KBM-7 (cell line): ENCODE measurements around the gene PLA2G2C.
"Not testable (repeated sequence)": the region's sequence is repeated elsewhere in the genome, so short reads cannot be mapped to it uniquely, and the experiment has no call there.

Source experiments
- DNase-seq: peaks from one replicate; pipeline ENCODE4 v3.0.0-alpha.2; 2015
- in situ Hi-C: fragments of 300-500 bp; cut with MboI; formaldehyde crosslinking; loops from 2 replicates; pipeline ENCODE4 v1.14.3; 2020; ENCODE audit warnings: low sequenced_read_pairs, low pct_unique_long_range_greater_than_20kb, mixed read lengths

Gene PLA2G2C, protein sequence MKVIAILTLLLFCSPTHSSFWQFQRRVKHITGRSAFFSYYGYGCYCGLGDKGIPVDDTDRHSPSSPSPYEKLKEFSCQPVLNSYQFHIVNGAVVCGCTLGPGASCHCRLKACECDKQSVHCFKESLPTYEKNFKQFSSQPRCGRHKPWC

DNA sequence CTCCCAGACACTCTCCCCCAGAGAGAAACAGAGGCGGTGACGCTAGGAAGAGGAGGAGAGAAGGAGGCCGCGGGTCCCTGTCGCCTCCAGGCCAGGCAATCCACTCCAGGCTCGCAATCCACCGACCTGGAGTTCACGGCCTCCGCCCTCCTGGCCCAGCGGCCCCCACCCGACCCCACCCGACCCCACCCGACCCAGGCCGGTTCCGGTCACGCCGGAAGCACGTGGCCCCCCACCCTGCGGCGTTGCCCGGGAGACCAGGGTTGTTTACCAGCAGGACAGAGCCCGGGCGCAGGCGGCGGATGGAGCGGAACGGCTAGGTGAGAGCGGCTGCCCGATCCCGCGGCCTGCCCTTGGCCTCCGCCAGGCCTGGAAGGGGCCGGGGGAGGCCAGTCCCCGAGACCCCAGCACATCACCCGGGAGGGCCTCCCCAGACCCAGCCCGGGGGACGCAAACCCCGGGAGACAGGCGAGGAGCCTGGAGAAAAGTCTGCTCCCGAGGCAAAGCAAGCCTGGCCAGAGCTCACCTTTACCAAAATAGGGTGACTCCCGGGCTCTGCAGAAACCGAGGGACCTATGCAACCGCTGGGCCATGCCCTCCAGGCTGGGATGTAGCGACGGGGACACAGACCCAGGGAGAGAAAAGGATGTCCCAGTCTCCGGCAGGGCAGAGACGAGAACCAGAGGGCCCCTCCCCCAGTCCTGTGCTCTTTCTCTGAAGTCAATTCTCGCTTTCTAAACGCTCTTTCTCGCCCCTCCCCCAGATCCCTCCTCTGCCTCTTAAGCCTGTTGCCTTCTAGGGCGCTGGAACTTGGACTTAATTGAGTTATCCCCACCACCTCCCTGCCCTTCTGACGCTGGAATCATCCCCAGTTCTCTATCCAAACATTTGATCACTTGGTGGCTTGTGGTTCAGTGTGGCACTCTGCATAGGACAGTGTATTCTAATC is at the start of gene PLA2G2C, which contains the start of gene UBXN10:
TSS of gene PLA2G2C (minus strand) at position 685 of the 949 bp plus-strand sequence. CDS start 9,155 bp downstream, outside the sequence.
TSS of gene UBXN10 (plus strand) at position 263 of the 949 bp plus-strand sequence. CDS start 4,466 bp downstream, outside the sequence.
- DNase-seq, result no peak
- in situ Hi-C loops, result no loop called here

DNA sequence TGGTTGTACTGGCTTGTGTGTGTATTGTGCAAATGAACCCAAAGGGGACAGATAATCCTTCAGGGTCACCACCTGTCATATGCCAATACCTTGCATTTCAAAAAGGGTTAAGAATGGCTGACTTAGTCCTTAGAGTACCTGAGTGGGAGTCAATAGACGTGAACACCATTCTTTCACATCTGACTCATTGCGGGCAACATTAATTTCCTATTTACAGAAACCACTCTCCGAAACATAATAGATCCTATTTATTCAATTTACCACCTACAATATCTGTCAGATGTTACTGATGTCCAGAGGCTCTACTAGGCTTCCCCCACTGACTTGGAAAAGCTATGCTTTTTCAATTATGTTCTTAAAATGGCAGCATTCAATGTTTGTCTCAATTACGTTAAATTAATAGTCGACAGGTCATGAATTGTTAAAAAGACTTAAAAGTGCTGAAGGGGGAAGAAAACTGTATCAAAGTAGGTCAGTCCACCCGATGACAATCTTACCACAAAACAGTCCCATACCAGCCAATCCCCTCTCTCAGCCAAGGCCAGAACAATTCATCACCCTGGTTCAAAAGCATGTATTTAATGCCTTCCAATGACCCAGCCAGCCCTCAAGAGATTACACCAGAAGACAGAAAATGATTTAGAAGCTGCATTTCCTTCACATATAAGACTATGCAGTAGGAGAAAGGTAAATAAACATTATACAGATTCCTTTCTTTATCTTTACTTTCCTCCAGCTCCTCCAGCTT is 48.6 kb upstream of the PLA2G2C start:
- no peak for DNase-seq
- in situ Hi-C loops, result no loop called here

DNA sequence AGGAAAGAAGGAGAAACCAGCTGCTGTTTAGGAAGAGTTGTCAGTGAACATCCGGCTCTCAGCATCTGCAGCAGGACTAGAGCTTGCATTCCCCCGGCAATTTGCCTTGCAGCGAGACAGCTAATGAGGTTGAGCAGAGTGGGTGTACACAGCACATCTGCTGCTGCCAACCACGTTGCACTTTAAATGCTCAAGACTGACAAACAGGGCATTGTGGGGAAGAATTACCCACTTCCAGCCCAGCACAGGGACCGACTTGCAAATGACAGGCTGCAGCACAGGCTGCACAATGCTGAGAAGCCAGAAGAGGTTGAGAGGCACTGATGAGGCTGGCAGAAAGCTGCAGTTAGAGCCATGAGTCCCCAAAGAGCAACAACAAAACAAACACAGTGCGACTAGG is 47.5 kb upstream of the PLA2G2C start:
- DNase-seq, result no peak
- in situ Hi-C loops, result no loop called here

DNA sequence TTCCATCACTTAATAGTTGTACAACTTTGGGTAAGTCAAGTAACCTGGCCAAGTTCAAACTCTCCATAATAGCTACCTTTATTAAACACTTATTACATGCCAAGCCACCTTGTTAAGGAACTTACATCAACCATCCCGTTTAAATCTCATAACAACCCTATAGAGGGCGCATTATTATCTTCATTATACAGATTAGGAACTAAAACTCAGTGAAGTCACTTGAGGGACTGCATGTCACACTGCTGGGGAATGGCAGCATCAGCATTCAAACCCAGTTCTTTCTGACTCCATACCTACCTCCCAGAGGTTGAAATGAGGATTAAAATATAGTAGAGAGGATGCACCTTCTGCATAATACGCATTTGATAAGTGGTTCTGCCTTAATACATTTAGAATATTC is 47.1 kb upstream of the PLA2G2C start:
- no peak for DNase-seq
- in situ Hi-C loops, result no loop called here

DNA sequence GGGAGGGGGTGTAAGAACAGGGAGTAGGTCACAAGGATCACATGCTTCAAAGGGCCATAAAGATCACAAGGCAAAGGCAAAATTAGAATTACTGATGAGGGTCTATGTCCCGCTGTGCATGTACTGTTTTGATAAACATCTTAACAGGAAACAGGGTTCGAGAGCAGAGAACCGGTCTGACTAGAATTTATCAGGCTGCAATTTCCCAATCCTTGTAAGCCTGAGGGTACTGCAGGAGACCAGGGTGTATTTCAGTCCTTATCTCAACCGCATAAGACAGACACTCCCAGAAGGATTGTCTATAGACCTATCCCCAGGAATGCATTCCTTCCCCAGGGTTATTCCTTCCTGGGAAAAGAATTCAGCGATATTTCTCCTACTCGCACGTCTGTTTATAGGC is 46.2 kb upstream of the PLA2G2C start:
- DNase-seq, in situ Hi-C loops: not testable (repeated sequence)

DNA sequence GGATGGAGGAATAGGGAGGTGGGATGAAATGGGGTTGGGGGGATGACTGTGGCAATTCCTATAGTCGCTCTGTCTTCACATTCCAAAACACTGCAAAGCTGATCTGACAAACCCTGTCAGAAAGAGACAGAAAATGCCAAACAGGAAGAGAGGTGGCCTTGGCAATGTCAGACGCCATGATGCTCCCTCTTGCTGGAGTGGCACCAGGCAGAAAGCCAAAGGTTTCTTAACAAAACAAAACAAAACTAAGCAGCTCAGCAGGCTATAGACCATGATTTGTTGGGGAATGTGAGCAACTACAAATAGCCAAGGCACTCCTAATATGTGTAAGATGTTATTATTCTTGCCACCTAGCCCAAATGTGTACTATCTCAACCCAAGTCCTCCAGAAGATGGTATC is 42.9 kb upstream of the PLA2G2C start:
- in situ Hi-C loops, result no loop called here
- no peak for DNase-seq

DNA sequence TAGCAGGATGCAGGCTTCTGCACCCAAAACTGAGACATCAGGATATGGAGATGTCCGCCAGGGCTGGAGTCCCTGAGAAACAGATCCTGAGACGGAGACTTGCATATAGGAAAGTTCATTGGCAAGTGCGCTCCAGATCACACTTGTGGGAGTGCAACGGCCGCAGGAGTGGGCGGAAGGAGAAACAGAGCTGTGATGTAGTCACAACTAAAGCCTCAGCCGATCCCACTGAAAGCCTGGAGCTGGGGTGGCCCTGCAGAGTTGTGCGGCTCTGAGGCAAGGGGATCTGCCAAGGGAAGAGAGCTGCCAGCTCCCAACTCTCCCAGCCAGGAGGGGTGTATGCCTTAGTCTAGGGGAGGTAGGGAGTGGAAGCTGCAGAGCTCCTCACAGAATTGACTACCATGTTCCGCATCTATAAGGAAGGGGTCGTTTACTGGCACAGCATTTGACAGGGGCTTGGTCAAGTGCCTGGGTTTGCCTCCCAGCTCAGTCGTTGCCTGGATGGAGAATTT is 42.1 kb upstream of the PLA2G2C start:
- in situ Hi-C loops, result no loop called here
- no peak for DNase-seq

DNA sequence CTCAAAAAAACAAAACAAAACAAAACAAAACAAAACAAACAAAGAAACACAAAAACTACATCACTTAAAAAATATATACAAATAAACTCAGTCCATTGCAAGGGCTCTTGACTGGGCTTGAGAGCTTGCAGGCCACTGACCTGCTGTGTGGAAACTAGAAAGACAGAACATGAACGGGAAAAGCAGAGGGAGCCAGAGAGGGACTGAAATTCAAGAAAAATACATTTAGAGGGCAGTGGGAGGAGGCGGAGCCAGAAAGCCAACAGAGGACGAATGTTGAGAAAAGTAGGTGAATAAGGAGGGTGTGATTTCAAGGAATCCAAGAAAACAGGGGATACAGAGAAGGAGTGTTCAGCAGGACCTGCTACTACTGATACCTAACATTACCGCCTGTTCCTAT is 41.4 kb upstream of the PLA2G2C start:
- DNase-seq, result no peak
- in situ Hi-C loops, result no loop called here

DNA sequence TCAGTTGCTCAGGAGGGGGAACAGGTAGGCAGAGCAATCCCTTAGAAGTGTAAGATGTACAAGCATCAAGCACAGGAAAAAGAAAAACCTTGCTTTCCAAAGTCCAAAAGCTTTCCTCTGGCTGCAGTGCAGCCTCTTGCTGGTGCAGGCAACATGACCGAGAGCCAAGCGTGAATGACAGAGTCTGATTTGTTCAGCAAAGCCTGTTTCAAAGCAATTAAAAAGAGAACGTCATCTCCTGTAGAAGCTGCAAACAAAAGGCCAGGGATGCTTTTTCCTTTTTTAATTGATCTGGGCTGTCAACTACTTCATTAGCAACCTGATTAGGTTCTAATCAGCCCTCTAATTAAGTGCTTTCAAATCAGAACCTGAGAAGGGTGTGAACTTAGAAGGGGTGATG is 38.2 kb upstream of the PLA2G2C start:
- no peak for DNase-seq
- in situ Hi-C loops, result loop anchor here (25.0 kb wide), 1 partner anchor 263 kb away; the partner anchor contains the start of gene CAMK2N1

DNA sequence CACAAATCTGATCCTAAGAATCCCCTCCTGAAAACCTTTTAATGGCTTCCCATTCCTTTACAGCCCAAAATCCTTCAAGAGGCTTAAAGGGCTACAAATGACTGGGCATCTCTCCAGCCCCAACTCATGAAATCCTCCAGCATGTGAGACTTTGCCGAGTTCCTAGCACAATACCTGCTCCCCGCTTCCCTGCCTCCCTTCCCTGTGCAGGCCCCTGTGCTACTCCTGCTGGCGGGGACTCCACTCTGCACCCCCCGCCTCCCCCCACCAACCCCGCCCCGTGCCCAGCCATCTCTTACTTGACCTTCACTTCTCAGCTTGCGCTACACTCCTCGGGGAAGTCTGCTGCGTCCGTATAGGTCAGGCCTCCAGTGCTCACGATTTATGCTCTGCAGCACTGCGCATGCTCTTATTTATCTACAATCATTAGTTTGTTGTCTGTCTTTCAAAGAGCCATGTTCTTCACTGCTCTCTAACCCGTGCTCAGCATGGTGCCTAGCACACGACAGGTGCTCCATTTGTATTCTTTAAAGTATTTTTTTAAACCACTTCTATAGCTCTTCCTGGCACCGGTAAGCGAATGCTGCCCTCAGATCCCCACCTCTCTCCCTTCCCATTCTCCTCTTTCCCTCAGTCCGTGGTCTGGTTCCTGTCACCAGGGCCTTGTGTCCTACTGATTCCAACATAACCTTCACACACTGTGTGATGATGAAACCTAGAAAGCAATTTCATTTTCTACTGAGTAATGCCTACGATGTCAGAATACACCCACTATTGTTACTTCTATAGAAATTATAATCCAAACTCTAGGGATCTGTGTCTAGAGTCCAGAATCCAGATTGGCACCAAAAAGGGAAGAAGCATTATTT is 37.5 kb upstream of the PLA2G2C start:
- no peak for DNase-seq
- in situ Hi-C loops, result loop anchor here (25.0 kb wide), 1 partner anchor 264 kb away; the partner anchor contains the start of gene CAMK2N1

DNA sequence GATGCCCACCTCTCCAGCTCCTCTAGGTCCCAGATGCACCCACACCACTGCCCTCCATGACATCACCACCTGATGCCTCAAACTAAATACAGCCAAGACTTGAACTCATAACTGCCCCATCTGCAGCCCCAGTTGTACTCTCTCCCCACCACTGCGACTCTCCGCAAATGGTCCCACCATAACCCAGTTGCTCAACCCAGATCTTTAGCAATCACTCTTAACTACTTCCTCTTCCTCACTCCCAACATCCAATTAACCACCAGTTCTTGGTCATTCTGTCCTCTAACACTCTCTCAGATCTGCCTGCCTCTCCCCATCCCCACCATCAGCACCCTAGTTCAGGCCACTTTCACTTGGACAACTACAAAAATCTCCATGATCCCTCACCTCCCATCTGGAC is 36.8 kb upstream of the PLA2G2C start:
- DNase-seq, result peak; percentile 5
- in situ Hi-C loops, result loop anchor here (25.0 kb wide), 1 partner anchor 264 kb away; the partner anchor contains the start of gene CAMK2N1

DNA sequence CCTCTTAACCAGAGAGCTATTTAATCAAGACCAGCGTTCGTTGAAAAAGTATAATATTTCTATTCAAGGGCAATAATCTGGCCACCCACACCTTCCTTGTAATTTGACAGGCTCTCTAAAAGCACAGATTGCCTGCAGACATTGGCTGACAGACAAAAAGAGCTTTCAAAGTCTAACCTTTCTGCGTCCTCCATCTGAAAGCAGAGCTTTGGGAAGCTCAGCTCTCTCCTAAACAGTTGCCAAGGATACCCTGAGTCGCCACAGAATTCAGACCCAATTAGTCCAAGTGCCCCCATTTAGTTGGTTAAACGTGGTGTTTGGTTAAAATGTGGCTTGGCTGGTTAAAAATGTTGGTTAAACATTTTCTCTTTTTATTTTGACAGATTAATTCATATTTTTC is 33.7 kb upstream of the PLA2G2C start:
- in situ Hi-C loops, result loop anchor here (25.0 kb wide), 1 partner anchor 267 kb away; the partner anchor contains the start of gene CAMK2N1
- DNase-seq, result no peak

DNA sequence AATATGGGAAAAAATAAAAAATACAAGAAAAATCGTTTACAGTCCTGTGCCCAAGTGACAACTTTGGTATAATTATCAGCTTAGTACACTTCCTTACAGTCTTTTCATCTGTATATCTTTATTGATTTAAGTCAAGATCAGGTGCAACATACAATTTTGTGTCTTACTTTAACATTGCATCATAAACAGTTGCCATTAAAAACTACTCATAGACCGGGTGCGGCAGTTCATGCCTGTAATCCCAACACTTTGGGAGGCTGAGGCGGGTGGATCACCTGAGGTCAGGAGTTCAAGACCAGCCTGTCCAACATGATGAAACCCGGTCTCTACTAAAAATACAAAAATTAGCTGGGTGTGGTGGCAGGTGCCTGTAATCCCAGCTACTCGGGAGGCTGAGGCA is 32.7 kb upstream of the PLA2G2C start:
- not testable (repeated sequence) for DNase-seq
- in situ Hi-C loops, result loop anchor here (25.0 kb wide), 1 partner anchor 268 kb away; the partner anchor contains the start of gene CAMK2N1

DNA sequence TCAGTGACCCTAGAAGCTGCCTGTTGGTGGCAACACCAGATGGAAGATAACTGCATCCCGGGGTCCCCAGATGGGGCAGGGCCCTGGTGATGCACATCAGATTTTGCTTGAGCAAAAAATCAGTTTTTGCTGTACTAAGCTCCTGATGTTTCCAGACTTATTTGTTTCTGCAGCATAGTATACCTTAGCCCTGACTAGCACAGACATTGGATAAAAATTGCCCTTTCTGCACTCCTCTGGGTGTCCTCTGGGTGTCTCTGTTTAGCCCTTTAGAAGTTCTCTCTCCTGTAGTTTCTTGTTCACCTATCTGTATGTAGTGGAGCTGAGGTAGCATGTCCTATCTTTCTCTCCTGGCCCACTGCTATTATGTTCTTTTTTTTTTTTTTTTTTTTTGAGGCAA is 30.3 kb upstream of the PLA2G2C start:
- DNase-seq, result peak; percentile 38
- in situ Hi-C loops, result loop anchor here (25.0 kb wide), 1 partner anchor 271 kb away; the partner anchor contains the start of gene CAMK2N1

DNA sequence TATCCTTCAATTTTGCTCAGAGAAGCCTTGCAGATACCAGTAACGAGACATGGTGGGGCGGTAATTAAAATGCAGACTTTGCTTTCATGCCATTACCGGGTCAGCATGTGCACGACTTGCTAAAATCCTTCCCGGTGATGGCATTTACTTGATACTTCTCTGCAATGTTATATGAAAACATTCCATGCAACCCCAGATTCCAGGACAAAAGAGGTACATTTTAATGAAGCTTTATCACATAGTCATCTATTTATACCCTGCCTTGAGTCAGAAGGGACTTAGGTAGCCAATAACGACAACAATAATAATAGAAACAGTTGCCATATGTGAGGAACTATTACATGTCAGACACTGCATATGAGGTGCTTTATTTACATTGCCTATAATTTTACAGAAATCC is 29.4 kb upstream of the PLA2G2C start:
- in situ Hi-C loops, result loop anchor here (25.0 kb wide), 1 partner anchor 272 kb away; the partner anchor contains the start of gene CAMK2N1
- no peak for DNase-seq

DNA sequence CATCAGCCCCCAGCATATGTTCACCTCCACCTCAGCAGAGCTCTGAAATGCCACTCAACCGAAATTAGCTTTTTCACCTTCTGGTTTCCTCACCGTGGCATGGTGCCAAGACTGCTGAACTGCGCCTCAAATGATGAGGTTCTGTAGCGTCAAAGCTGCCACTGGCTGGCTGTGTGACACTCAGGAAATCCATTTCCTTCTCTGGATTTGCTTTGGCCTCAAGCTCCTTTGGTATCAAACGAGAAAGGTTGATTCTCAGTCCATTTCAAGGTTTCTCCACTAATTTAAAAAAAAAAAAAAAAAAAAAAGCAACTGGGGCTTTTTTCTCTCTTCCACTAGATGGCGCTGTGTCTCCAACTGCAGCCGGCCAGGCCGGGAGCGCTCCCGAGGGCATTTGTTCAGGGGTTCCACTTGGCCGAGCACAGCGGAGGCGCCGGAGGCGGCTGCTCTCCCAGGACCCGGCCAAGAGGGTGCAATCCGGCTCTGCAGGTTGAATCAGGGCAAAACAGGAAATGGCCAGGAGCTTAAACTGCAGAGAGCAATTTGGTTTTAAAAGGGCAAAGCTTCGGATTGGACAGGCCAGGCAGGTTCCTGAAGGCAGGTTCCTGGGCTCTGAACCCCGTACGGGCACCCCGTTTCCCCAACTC is 26.5 kb upstream of the PLA2G2C start:
- in situ Hi-C loops, result loop anchor here (25.0 kb wide), 1 partner anchor 274 kb away; the partner anchor contains the start of gene CAMK2N1
- DNase-seq, result peak; percentile 70

DNA sequence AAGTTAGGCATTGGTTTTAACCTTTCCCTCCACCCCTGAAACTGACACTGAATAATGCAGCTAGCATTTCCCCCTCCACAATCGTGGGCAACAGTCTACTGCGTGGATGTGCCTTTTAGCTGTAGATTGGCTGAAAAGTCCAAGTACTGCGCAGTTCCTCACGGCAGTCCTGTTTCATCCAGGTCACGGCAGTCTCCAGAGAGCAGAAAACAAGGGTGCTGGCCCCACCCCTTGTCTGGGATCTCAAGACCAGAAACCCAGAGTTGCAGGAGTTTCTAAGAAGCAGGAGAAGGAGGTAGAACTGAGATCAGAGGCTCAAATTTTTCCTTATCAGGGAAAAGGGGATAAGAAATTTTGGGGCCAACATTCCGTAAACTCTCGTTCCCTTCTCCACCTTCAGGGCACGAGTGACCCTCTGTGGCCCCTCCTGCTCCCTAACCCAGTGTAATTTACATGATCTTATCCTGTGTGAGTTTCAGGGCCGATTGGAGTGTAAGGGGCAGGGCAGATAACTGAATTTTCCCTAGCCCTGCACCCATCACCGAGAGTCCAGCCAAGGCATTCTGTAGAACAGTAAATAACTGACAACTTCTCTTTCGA is 25.9 kb upstream of the PLA2G2C start:
- in situ Hi-C loops, result loop anchor here (25.0 kb wide), 1 partner anchor 275 kb away; the partner anchor contains the start of gene CAMK2N1
- DNase-seq, result no peak
